Measurements from ENCODE around the gene SLAMF6.

DNA sequence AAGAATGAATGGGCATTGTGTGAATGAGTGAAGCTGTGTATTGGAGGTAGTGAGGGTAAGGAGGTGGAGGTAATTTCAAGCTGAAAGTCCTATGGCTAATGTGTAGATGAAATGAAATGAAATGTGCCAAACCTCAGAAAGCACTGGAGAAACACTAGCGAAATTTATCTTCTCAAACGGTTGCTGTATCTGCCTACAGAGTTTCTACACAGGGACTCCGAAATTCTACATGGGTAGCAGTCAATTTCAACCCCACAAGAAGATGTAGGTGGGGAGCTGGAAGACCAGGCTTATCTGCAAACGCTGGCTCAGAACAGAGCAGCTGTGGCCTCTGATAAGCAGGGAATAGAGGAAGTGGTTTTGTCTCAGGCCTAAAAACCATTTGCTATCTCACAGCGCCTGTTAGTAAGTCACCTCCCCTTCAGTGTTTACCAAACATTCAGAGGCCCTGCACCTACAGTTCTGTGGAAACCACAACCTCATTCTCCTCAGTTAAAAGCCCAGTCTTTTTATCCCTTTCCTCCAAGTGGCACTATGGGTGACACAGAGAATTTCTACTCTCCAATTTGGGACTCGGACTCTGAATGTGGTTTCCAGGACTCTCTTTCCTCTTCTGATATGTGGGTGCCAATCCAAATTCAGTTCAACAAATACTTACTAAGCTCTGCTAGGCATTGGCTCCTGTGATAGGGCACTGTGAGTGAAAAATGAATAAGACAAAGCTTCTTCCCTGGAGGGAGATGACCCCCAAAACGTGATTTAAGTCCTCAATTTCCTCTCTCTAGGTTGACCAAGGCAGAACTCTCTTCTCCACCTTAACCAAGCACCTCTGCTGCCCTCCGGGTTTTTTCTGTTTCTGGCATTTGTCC lies 17.2 kb upstream of the SLAMF6 start:
- TF ChIP-seq, protein P1, sequence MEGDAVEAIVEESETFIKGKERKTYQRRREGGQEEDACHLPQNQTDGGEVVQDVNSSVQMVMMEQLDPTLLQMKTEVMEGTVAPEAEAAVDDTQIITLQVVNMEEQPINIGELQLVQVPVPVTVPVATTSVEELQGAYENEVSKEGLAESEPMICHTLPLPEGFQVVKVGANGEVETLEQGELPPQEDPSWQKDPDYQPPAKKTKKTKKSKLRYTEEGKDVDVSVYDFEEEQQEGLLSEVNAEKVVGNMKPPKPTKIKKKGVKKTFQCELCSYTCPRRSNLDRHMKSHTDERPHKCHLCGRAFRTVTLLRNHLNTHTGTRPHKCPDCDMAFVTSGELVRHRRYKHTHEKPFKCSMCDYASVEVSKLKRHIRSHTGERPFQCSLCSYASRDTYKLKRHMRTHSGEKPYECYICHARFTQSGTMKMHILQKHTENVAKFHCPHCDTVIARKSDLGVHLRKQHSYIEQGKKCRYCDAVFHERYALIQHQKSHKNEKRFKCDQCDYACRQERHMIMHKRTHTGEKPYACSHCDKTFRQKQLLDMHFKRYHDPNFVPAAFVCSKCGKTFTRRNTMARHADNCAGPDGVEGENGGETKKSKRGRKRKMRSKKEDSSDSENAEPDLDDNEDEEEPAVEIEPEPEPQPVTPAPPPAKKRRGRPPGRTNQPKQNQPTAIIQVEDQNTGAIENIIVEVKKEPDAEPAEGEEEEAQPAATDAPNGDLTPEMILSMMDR (IDR thresholded peaks at IDR 0.05): no peak
- TF ChIP-seq POLR2A (IDR thresholded peaks at IDR 0.05): no peak

Data from right lobe of liver (tissue), 4 donors.